ENCODE data around the gene GARRE1. TPM values are rescaled to one million over a fixed set of nuclear protein-coding genes. Genes with fewer than 3 reads are reported as not detected.
A peak's percentile ranks its signal among the peaks of the same experiment; 100 is the strongest.

GARRE1 gene
- total and polyA plus RNA-seq, 11 donors, result 7.8 to 34.7 (median 20.6) TPM

GRCh38 chr19:34300380-34300779 is 46.0 kb downstream of the GARRE1 start:
- DNase-seq (no peak), ATAC-seq (peak in 1 of 4 donors; percentile 12)
- no peaks in the 10 kb centered on the region for H3K9me3 ChIP-seq
- H3K27ac ChIP-seq, result no peak overlapping the region
- no peak overlapping the region for H3K4me3 ChIP-seq
- intact Hi-C loops (cut with DNase I), result no loop called here
- H3K27me3 ChIP-seq, result no peaks in the 10 kb centered on the region
- 89 to 95% (median 94%) methylated on average over 11 to 13 of the region's 13 CpGs for WGBS, 4 donors
- peaks cover 2 to 11% (median 6%) of the 10 kb centered on the region in 12 donors for H3K4me1 ChIP-seq
- peaks cover 0 to 58% (median 29%) of the 10 kb centered on the region in 9 donors for H3K36me3 ChIP-seq
- TF ChIP-seq, protein P1, sequence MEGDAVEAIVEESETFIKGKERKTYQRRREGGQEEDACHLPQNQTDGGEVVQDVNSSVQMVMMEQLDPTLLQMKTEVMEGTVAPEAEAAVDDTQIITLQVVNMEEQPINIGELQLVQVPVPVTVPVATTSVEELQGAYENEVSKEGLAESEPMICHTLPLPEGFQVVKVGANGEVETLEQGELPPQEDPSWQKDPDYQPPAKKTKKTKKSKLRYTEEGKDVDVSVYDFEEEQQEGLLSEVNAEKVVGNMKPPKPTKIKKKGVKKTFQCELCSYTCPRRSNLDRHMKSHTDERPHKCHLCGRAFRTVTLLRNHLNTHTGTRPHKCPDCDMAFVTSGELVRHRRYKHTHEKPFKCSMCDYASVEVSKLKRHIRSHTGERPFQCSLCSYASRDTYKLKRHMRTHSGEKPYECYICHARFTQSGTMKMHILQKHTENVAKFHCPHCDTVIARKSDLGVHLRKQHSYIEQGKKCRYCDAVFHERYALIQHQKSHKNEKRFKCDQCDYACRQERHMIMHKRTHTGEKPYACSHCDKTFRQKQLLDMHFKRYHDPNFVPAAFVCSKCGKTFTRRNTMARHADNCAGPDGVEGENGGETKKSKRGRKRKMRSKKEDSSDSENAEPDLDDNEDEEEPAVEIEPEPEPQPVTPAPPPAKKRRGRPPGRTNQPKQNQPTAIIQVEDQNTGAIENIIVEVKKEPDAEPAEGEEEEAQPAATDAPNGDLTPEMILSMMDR (IDR thresholded peaks at IDR 0.05), result no peak
- TF ChIP-seq POLR2A (IDR thresholded peaks at IDR 0.05), result no peak

GRCh38 chr19:34300962-34301361 is 46.6 kb downstream of the GARRE1 start:
- no peaks in the 10 kb centered on the region for H3K9me3 ChIP-seq
- H3K4me1 ChIP-seq, result peaks cover 4 to 17% (median 11%) of the 10 kb centered on the region in 12 donors
- no peaks in the 10 kb centered on the region for H3K27me3 ChIP-seq
- peaks cover 0 to 59% (median 29%) of the 10 kb centered on the region in 9 donors for H3K36me3 ChIP-seq
- no peak for DNase-seq
- WGBS, 4 donors, result 96 to 100% (median 99%) methylated on average over 3 of the region's 3 CpGs
- ATAC-seq, result no peak
- H3K27ac ChIP-seq, result no peak overlapping the region
- intact Hi-C loops (cut with DNase I), result no loop called here
- H3K4me3 ChIP-seq, result no peak overlapping the region
- TF ChIP-seq, protein P1 (IDR thresholded peaks at IDR 0.05), result no peak
- TF ChIP-seq POLR2A (IDR thresholded peaks at IDR 0.05), result no peak

Other genes with a start within 250 kb of the GARRE1 start
- 10 to 100 TPM; 39.8 to 86.8 (median 70.5) TPM for gene LSM14A, start 82.0 kb upstream of the GARRE1 start, total RNA-seq
- gene LSM14A, start 82.0 kb upstream of the GARRE1 start, polyA plus RNA-seq, result 100 to 1,000 TPM in 1 of 2 donors, 10 to 100 TPM in 1; 34.6 to 109 TPM
- 100 to 1,000 TPM; 359 to 764 (median 549) TPM for gene GPI, start 110.6 kb downstream of the GARRE1 start, total RNA-seq
- gene GPI, start 110.6 kb downstream of the GARRE1 start, polyA plus RNA-seq, result 100 to 1,000 TPM; 233 to 284 TPM
- gene PDCD2L, start 149.8 kb downstream of the GARRE1 start, total RNA-seq, result 10 to 100 TPM in 4 of 9 donors, 1 to 10 TPM in 5; 6.2 to 16.7 (median 8.0) TPM
- 10 to 100 TPM in 1 of 2 donors, 1 to 10 TPM in 1; 8.0 to 14.9 TPM for gene PDCD2L, start 149.8 kb downstream of the GARRE1 start, polyA plus RNA-seq
- 10 to 100 TPM; 40.2 to 62.8 (median 44.3) TPM for gene UBA2, start 173.8 kb downstream of the GARRE1 start, total RNA-seq
- gene UBA2, start 173.8 kb downstream of the GARRE1 start, polyA plus RNA-seq, result 10 to 100 TPM; 32.5 to 62.2 TPM
- gene WTIP, start 227.2 kb downstream of the GARRE1 start, total RNA-seq, result 10 to 100 TPM; 16.3 to 33.3 (median 23.3) TPM
- 1 to 10 TPM; 6.6 to 9.0 TPM for gene WTIP, start 227.2 kb downstream of the GARRE1 start, polyA plus RNA-seq

All from heart left ventricle (tissue), 16 donors.